CD4-positive, alpha-beta T cell (primary cell): Measurements from ENCODE around the gene PPIP5K2. TPM values are rescaled to one million over a fixed set of nuclear protein-coding genes. Genes with fewer than 3 reads are reported as not detected.

ENCODE experiments used
- ATAC-seq: fragments of 200-7000 bp; cut with Tn5 transposase; one replicate; pipeline ENCODE4 v1.10.0; 2022; ENCODE audit warnings: mild to moderate bottlenecking; ENCODE audit not compliant: poor library complexity
- CTCF ChIA-PET: fragments of 350-600 bp; sonication (Branson Sonifier 250); formaldehyde crosslinking; loops from one replicate; lab custom pipeline; 2021; ENCODE audit warnings: antibody characterized with exemption, inconsistent platforms; lab: Charles Lee
- POLR2A ChIA-PET: fragments of 350-600 bp; sonication (Branson Sonifier 250); formaldehyde crosslinking; loops from one replicate; lab custom pipeline; 2021; ENCODE audit warnings: antibody characterized with exemption, inconsistent platforms; lab: Charles Lee
- DNase-seq, 14 experiments: peaks; one replicate each; pipeline ENCODE4 v3.0.0-alpha.2; 2013 to 2020; ENCODE audit warnings: mixed read lengths in 2 of 14
- H3K27ac ChIP-seq, 2 donors: one replicate each; pipeline versions ENCODE4 v1.5.1 to v1.7.0; 2013; ENCODE audit warnings: low read length in 2 of 2, low read depth in 1 of 2, mild to moderate bottlenecking in 1 of 2
- H3K27me3 ChIP-seq, 2 experiments: 1 replicate in 1 of 2; 2 replicates in 1 of 2; pipeline versions ENCODE4 v1.6.1 to v1.7.0; 2013; ENCODE audit warnings: low read length in 2 of 2, control low read depth in 1 of 2, mild to moderate bottlenecking in 1 of 2, moderate library complexity in 1 of 2; ENCODE audit not compliant: insufficient read depth in 2 of 2, control insufficient read depth in 1 of 2
- H3K36me3 ChIP-seq: one replicate; pipeline ENCODE4 v1.6.1; 2013; ENCODE audit warnings: low read length, control low read depth; ENCODE audit not compliant: insufficient read depth
- H3K4me1 ChIP-seq: one replicate; pipeline ENCODE4 v1.6.1; 2013; ENCODE audit warnings: low read length, control low read depth; ENCODE audit not compliant: insufficient read depth
- H3K4me3 ChIP-seq: one replicate; pipeline ENCODE4 v1.5.1; 2013; ENCODE audit warnings: mild to moderate bottlenecking, low read length, moderate library complexity
- H3K9me3 ChIP-seq, 2 experiments: 1 replicate in 1 of 2; 2 replicates in 1 of 2; pipeline versions ENCODE4 v1.6.1 to v1.7.0; 2013; ENCODE audit warnings: low read length in 2 of 2, mild to moderate bottlenecking in 2 of 2, control low read depth in 1 of 2, moderate library complexity in 1 of 2; ENCODE audit not compliant: control insufficient read depth in 1 of 2, insufficient read depth in 1 of 2
- H3K27ac Mint-ChIP-seq: one replicate; pipeline ENCODE4 v1.8.0; 2020; ENCODE audit warnings: mixed read lengths
- H3K27me3 Mint-ChIP-seq: one replicate; pipeline ENCODE4 v1.8.0; 2021; ENCODE audit warnings: mixed read lengths
- H3K36me3 Mint-ChIP-seq: one replicate; pipeline ENCODE4 v1.8.0; 2021; ENCODE audit warnings: low read depth, mixed read lengths
- H3K4me1 Mint-ChIP-seq: one replicate; pipeline ENCODE4 v1.8.0; 2021; ENCODE audit warnings: low read depth, mixed read lengths
- H3K4me3 Mint-ChIP-seq: one replicate; pipeline ENCODE4 v1.8.0; 2020; ENCODE audit warnings: mild to moderate bottlenecking, mixed read lengths
- H3K9me3 Mint-ChIP-seq: one replicate; pipeline ENCODE4 v1.8.0; 2020; ENCODE audit warnings: mixed read lengths
- intact Hi-C, 2 experiments: fragments of 100-400 bp; cut with DNase I in 1 of 2; cut with micrococcal nuclease in 1 of 2; formaldehyde crosslinking; loops; one replicate each; pipeline versions ENCODE4 v1.15.1 to v1.9.0; 2023 to 2025; cut with DNase I, micrococcal nuclease
- total RNA-seq, 174 experiments: library from RNA in 2 of 174; stranded (reverse) in 2 of 174; gene quantifications; one replicate each; pipeline ENCODE4 v1.2.3 and lab custom pipeline; 2021 to 2026
- TF ChIP-seq, protein P1 (sequence below): fragments of 200-600 bp; IDR thresholded peaks from one replicate; pipeline ENCODE4 v1.8.0; 2022; ENCODE audit warnings: antibody characterized with exemption, mild to moderate bottlenecking

PPIP5K2 gene
- total RNA-seq, 2 experiments from 2014 or later, result 40.4 to 45.6 TPM

DNA sequence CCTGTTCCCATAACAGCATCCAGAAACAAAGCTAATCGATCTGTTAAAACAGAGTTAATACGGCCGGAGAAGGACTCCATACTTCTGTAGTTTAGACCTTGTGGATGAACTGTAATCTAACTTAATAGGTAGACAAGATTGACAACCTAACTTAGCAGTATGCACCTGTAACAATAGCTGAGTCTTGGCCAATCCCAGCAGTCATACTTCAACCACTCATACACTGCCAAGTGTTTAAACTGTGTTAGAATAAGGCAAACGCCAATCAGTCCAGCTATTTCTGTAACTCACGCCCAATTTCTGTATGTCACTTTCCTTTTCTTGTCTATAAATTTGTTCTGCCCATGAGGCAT lies 104.8 kb downstream of the PPIP5K2 start:
- Histone ChIP-seq H3K36me3 (no peaks in the 10 kb centered on the region), H3K4me1 (peaks cover 5% of the 10 kb centered on the region), H3K27ac (no peak overlapping the region), H3K4me3 (no peak overlapping the region), H3K27me3 (peaks cover 0 to 10% of the 10 kb centered on the region in 2 experiments), H3K9me3 (no peaks in the 10 kb centered on the region)
- H3K27ac Mint-ChIP-seq, result no peak overlapping the region
- H3K4me3 Mint-ChIP-seq, result no peak overlapping the region
- H3K36me3 Mint-ChIP-seq, result peaks cover under 1% of the 10 kb centered on the region
- peaks cover 24% of the 10 kb centered on the region for H3K27me3 Mint-ChIP-seq
- DNase-seq (no peak), ATAC-seq (no peak)
- ChIA-PET CTCF (interaction anchor here (0.9 to 2.2 kb wide), 6 partner anchors 8 to 251 kb away, joined by 3 to 6 read pairs (median 4); partner anchors contain the start of gene MACIR), POLR2A (interaction anchor here (1.8 kb wide), 1 partner anchor 445 kb away, joined by 4 read pairs; no protein-coding TSS in a partner anchor)
- H3K9me3 Mint-ChIP-seq, result no peaks in the 10 kb centered on the region
- TF ChIP-seq, protein P1, sequence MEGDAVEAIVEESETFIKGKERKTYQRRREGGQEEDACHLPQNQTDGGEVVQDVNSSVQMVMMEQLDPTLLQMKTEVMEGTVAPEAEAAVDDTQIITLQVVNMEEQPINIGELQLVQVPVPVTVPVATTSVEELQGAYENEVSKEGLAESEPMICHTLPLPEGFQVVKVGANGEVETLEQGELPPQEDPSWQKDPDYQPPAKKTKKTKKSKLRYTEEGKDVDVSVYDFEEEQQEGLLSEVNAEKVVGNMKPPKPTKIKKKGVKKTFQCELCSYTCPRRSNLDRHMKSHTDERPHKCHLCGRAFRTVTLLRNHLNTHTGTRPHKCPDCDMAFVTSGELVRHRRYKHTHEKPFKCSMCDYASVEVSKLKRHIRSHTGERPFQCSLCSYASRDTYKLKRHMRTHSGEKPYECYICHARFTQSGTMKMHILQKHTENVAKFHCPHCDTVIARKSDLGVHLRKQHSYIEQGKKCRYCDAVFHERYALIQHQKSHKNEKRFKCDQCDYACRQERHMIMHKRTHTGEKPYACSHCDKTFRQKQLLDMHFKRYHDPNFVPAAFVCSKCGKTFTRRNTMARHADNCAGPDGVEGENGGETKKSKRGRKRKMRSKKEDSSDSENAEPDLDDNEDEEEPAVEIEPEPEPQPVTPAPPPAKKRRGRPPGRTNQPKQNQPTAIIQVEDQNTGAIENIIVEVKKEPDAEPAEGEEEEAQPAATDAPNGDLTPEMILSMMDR, result no peak
- H3K4me1 Mint-ChIP-seq, result no peaks in the 10 kb centered on the region
- intact Hi-C loops, result loop anchor here (5.0 to 10.0 kb wide), 4 partner anchors 540 to 688 kb away; no protein-coding TSS in a partner anchor

DNA sequence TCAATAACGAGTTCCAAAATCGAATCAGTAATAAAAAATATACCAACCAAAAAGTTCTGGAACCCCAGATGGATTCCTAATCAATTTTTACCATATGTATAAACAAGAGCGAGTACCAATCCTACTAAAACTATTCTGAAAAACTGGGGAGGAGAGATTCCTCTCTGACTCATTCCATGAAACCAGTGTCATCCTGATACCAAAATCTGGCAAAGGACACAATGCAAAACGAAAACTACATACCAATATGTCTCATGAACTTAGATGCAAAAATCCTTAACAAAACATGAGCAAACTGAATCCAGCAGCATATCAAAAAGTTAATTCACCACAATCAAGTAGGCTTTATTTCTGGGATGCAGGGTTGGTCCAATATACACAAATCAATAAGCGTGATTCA lies 108.0 kb downstream of the PPIP5K2 start:
- no peak overlapping the region for H3K27ac Mint-ChIP-seq
- no peaks in the 10 kb centered on the region for H3K4me1 Mint-ChIP-seq
- H3K27ac ChIP-seq, result no peak overlapping the region
- peaks cover 5% of the 10 kb centered on the region for H3K4me1 ChIP-seq
- H3K9me3 Mint-ChIP-seq, result no peaks in the 10 kb centered on the region
- no peaks in the 10 kb centered on the region for H3K36me3 Mint-ChIP-seq
- ChIA-PET CTCF (no interaction called here), POLR2A (no interaction called here)
- H3K4me3 Mint-ChIP-seq, result no peak overlapping the region
- DNase-seq (no peak), ATAC-seq (no peak)
- peaks cover 24% of the 10 kb centered on the region for H3K27me3 Mint-ChIP-seq
- TF ChIP-seq, protein P1, result no peak
- H3K4me3 ChIP-seq, result no peak overlapping the region
- intact Hi-C loops, result loop anchor here (10.0 kb wide), 2 partner anchors 543 to 643 kb away; no protein-coding TSS in a partner anchor
- no peaks in the 10 kb centered on the region for H3K9me3 ChIP-seq
- no peaks in the 10 kb centered on the region for H3K36me3 ChIP-seq
- H3K27me3 ChIP-seq, result peaks cover 0 to 10% of the 10 kb centered on the region in 2 experiments

DNA sequence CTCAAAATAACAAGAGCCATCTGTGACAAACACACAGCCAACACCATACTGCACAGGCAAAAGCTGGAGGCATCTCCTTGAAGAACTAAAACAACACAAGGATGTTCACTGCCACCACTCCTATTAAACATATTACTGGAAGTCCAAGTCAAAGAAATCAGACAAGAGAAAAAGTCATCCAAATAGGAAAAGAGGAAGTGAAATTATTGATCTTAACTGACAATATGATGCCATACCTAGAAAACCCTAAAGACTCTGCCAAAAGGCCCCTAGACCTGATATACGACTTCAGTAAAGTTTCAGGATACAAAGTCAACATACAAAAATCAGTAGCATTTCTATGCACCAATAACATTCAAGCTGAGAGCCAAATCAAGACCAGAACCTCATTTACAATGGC lies 108.5 kb downstream of the PPIP5K2 start:
- DNase-seq (no peak), ATAC-seq (no peak)
- Histone ChIP-seq H3K4me1 (peaks cover 5% of the 10 kb centered on the region), H3K9me3 (no peaks in the 10 kb centered on the region), H3K36me3 (no peaks in the 10 kb centered on the region), H3K27me3 (peaks cover 0 to 10% of the 10 kb centered on the region in 2 experiments), H3K27ac (no peak overlapping the region), H3K4me3 (no peak overlapping the region)
- Mint-ChIP-seq H3K36me3 (no peaks in the 10 kb centered on the region), H3K27me3 (peaks cover 24% of the 10 kb centered on the region), H3K27ac (no peak overlapping the region), H3K9me3 (no peaks in the 10 kb centered on the region), H3K4me1 (no peaks in the 10 kb centered on the region), H3K4me3 (no peak overlapping the region)
- intact Hi-C loops, result loop anchor here (10.0 kb wide), 2 partner anchors 544 to 644 kb away; no protein-coding TSS in a partner anchor
- ChIA-PET POLR2A (no interaction called here), CTCF (no interaction called here)
- TF ChIP-seq, protein P1, result no peak
